Cerebellar nuclear complex (tissue), 1 donor: ENCODE measurements around the gene EDN2.

Experiments
- DNase-seq, 2 experiments: peaks; one replicate each; lab custom pipeline; 2025; lab: John Stamatoyannopoulos, UW

EDN2 gene

DNA sequence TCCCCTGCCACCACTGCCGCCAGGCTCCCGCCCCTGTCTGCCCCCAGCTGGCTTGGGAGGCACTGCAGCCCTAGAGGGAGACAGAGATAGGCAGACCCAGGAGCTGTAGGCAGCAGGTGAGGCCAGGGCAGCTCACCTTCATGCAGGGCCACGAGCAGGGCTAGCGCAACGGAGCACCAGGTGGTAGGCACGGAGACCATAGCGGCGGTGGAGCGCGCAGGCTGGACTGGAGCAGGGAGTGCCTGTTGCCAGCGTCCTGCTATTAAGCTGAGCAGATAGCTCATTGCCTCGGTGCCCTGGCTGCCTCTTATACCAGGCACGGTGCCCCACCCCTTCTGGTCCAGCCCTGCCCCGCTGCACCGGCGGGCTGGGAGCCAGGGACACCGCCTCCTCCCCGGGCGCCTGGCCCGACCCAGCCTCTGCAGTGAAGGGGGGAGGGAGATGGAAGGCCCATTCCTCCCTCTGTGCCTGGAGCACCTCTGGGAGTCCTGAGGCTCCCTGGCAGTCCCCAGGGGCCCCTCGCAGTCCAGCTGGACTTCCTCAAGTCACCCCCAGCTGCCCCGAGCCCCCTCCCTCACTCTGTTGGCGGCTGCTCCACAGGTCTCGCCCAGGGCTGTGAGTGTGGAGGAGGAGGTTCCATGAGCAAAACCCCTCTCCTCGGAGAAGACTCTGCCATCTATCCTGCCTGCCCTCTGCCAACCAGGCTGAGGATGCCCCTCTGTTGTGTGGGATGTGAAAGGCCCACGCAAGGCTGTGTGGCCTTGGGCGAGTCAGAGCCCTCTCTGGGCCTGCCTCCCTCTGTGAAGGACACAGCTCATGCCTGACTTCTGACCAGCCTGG, at the start of gene EDN2:
TSS of gene EDN2 (minus strand) at position 282 of the 840 bp plus-strand sequence. CDS start at position 200, 82 bp downstream.
- no peak for DNase-seq

GRCh38 chr1:41533731-41534080, 49.2 kb upstream of the EDN2 start:
- no peak for DNase-seq

DNA sequence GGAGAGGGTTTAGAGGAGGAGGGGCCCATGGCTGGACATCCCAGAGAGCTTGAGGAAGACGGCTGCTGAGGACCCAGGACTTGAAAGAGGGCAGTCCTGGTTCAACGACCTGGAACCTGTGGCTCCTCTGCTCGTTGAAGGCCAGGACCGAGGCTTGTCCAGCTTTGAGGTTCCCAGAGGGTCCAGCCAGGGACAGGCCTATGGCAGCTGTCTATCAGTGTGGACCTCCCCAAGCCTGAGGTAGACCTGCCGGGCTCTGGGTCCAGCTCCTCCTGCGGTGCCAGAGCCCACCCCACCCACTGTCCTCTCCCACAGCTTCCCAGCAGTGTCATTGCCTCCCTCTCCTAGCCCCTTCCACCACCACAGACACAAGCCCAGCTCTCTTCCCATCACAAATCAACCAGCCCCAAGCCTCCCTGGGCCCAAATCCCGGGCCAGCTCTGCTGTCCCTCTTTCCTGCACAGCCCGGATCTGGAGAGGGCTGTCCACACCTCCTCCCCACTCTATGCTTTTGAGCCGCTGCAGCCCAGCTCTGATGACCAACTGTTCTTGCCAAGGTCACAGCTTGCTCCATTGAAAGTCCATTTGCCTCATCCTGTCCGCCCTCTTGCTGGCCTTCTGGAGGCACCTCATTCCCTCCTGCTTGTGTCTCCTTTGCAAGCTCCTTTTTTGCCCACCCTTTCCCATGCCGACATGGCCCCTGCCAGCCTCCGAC, 48.7 kb upstream of the EDN2 start:
- no peak for DNase-seq

DNA sequence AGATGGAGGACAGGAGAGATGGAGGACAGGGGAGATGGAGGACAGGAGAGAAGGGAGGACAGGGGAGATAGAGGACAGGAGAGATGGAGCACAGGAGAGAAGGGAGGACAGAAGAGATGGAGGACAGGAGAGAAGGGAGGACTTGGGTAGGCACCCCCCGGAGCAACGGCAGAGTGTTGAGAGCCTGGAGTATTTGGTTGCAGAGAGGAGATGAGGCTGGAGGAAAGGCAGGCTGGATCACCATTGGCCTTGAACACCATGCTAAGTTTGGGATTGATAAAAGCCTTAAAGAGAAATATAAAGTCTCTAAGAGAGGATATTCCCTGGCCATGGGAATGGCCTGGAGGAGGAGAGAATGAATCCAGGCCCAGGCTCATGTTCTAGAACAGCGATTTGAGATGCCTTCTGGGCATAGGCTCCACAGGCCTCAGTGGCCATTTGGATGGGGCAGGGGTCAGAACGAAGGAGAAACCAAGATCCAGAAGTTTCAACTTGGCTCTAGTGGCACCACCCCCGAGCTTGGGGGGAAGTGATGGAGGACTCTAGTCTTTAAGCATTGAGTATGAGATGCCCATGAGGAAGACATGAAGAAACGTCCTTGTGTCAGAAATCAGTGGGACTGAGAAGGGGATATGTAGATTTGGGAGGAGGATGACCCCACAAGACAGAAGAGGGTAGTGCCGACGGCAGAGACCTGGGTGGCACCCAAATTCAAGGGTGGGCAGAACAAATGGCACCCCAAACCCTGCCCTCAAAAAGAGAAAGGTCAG, 47.9 kb upstream of the EDN2 start:
- DNase-seq, result no peak

DNA sequence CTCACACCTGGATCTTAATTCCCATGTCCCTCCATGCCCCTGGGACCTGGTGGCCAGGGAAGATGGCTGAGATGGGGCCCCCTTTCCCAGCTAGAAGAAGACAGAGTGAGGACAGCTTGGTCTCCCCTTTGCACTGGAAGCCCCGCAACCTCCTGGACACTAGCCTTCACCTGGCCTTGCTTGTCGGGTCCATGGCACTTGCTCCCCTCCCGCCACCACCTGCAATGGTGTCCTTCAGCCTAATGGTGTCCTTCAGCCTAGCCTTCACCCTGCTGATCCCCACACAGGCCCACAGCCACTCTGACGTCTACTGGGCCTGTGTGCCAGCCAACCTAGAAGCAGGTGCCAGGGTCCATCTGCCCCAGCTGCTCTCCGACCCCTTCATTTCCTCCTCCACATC, 45.9 kb upstream of the EDN2 start:
- no peak for DNase-seq

DNA sequence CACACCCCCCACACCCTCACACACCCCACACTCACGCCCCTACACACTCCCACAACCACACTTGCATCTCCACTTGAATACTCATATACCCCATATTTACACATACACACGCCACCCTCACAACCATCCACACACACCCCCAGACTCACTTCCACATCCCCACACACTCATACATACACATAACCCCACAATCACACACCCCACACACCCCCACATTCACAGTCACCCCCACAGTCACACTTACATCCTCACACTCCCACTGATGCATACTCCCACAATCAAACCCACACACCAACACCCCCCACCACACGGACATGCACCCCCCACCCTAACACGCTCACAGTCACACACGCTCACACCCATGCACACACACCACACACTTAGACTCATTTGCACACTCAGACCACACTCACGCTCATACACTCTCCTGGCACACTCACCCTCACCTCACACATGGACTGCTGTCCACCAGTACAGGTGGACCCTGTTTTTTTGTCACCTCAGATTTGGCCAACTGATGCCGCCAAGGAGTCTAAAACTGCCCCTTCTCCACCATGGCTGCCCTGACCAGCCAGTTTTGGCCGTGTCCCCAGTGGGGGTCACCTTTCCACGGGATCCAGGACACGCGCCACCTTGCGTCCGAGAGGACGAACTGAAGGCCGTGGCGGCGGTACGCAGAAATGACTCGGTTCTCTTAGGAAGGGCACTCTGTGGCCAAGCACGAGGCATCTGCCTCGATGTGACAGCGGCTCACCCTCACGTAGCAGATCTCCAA, 45.3 kb upstream of the EDN2 start:
- no peak for DNase-seq

DNA sequence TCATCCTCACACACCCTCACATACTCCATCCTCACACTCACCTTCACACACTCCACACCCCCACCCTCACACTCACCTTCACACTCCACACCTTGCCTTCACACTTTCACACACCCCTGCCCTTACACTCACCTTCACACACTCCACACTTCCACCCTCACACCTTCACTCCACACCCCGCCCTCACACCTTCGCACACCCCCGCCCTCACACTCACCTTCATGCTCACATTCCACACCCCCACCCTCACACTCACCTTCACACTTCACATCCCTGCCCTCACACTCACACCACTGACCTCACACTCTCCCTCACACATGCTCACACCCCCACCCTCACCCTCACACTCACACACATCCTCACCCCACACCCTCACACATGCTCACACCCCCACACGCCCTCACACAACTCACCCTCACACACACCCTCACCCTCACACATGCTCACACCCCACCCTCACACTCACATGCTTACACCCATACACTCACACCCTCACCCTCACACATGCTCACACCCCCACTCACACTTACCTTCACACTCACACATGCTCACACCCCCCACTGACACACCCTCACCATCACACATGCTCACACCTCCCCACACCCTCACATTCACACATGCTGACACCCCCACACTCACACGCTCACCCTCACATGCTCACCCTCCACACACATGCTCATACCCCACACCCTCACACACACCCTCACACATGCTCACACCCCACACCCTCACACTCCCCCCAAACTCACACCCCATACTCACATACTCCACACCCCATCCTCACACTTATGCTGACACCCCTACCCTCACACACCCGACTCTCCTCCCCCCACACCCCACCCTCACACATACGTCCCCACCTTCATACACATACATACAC, 44.5 kb upstream of the EDN2 start:
- no peak for DNase-seq

DNA sequence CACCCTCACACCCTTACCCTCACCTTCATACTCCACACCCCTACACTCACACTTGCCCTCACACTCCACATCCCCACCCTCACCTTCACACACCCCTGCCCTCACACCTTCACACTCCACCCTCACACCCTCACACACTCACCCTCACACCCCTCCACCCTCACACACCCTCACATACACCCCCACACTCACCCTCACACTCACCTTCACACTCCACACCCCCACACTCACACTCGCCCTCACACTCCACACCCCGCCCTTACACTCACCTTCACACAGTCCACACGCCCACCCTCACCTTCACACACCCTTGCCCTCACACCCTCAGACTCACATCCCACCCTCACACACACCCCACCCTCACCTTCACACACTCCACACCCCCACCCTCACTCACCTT, 43.6 kb upstream of the EDN2 start:
- DNase-seq, result no peak

DNA sequence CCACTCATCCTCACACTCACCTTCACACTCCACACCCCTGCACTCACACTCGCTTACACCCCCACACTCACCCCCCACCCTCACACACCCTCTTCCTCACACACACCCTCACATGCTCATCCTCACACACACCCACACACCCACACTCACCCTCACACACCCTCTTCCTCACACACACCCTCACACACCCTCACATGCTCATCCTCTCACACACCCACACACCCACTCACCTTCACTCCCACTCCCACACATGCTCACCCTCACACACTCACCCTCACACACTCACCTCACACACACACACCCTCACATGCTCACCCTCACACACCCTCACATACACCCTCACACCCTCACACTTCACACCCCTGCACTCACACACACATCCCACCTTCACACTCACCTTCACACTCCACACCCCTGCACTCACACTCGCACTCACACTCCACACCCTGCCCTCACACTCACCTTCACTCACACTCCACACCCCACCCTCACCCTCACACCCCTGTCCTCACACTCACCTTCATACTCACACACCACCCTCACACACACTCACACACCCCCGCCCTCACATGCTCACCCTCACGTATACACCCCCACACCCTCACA, 42.6 kb upstream of the EDN2 start:
- no peak for DNase-seq

GRCh38 chr1:41525891-41526587, 41.6 kb upstream of the EDN2 start:
- no peak for DNase-seq

- no peak for DNase-seq
These were observed 40.5 kb upstream of the EDN2 start for GRCh38 chr1:41524676-41525675.

DNA sequence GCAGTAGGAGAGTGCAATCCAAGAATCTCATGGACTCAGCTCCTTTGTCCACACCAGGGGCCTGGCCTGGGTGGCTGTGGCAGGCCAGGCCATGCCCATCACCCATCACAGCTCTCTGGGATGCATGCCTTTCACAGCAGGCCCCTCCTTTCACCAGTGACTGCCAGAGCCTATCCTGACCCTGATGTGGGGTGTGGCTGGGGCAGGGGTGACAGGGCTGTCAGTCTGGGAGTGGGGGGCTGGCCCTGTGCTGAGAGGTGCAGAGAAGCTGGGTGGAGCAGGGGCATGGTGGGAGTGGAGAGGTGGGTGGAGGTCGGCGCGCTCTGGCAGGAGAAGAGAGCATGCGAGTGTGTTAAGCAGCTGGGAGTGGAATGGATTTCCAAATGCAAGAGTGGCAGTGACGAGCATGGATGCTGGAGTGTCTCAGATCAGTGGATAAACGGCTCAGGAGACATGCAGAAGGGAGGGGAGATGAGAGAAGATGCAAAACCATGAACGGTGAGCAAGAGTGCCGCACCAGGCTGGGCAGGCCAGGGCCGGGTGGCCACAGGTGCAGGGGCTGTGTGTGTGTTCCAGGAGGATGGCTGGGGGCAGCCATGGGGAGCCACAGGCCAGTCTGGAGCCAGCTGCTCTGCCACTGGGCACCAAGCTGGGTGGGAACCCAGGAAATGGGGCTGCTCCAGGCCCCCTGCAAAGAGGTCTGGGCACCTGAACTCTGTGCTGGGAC, 39.6 kb upstream of the EDN2 start:
- no peak for DNase-seq

DNA sequence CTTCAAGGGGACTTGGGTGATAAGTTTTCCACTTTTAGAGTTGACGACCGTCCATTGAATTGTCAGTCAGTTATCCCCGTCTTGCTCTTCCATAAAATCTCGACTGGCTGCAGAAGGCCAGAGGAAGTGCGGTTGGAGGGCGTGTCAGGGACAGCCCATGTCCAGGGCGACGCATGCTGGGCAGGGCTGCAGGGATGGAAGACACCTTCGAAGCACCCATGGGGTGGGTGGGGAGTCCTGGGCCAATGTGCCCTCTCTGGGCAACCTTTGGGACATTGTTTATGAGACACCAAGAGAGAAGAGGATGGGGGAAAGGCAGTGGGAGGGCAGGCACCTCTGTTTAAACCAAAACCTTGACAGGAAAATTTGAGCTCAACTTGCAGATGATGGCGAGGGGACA, 38.6 kb upstream of the EDN2 start:
- DNase-seq, result no peak

GRCh38 chr1:41521766-41522165, 37.3 kb upstream of the EDN2 start:
- DNase-seq, result no peak

GRCh38 chr1:41520951-41521752, 36.7 kb upstream of the EDN2 start:
- no peak for DNase-seq

- no peak for DNase-seq
These were observed 35.2 kb upstream of the EDN2 start for GRCh38 chr1:41519667-41520066.

DNA sequence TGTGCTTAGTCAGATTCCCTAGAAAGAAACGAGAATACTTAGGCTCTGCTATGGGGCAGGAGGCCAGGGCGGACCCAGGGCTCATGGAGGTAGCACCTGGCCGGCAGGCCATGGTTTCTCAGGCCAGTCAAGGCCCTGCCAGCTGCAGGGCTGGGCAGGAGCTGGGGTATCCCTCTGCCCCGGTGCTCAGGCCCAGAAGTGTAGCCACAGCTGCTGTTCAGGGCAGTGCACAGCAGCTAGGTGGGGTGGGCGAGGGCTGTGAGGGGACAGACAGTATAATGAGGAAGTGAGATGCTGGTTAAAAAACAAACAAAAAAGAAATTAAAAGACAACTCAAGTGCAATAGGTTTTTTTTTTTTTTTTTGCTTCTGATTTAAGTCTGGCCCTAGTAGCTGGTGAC, 34.0 kb upstream of the EDN2 start:
- DNase-seq, result no peak
